ENCODE measurements around the gene ABCB8. TPM values are rescaled to one million over a fixed set of nuclear protein-coding genes. Genes with fewer than 3 reads are reported as not detected.

ABCB8 gene
- total and polyA plus RNA-seq, 9 of the 15 experiments (the other 6 are each of a cell fraction or from before 2014, with no cell fraction given), result 7.6 to 106 (median 36.3) TPM

DNA sequence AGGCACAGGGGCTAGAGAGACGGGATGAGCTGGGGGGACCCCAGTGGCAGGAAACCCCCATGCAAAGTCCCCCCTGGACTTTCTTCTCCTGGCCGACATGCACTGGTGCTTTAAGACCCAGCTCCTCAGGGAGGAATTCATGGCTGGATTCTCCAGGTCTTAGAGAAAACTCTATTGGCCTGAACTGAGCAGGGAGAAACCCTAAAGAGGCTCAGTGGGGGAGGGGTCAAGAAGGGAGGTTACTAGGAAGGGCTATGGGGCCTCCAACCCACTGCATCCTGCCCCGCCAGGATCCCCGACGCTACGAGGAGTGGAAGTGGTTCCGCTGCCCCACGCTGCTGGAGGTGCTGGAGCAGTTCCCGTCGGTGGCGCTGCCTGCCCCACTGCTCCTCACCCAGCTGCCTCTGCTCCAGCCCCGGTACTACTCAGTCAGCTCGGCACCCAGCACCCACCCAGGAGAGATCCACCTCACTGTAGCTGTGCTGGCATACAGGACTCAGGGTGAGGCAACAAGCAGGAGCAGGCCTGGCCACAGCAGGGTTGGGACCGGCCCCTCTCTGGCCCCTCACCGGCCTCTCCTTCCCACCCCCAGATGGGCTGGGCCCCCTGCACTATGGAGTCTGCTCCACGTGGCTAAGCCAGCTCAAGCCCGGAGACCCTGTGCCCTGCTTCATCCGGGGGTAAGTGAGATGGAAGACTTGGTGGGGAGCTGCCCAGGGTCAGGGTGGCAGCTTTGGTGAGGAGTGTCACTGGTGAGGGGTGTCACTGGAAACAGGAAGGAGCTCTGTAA, 17.7 kb upstream of the ABCB8 start (continued):
- TF ChIP-seq CHD4 (IDR thresholded peaks at IDR 0.05; ENCODE audit: insufficient read depth, insufficient replicate concordance, low read depth, low read length, poor library complexity, severe bottlenecking) (no peak), SMAD1 (IDR thresholded peaks at IDR 0.05; ENCODE audit: low read depth, low read length, partially characterized antibody) (no peak), EHMT2 (IDR thresholded peaks at IDR 0.05) (no peak), NR3C1 (CRISPR knock-in tag; IDR thresholded peaks at IDR 0.05) (no peak), ZNF449 (CRISPR knock-in tag; IDR thresholded peaks at IDR 0.05) (0 out of 2 replicates have a peak, but pooled peaks have one; percentile 23), NCOA6 (IDR thresholded peaks at IDR 0.05) (no peak), ZNF584 (CRISPR knock-in tag; IDR thresholded peaks at IDR 0.05; ENCODE audit: low read depth) (no peak), NRF1 (conservative IDR thresholded peaks at IDR 0.05 in 1 of 2, IDR thresholded peaks at IDR 0.05 in 1 of 2) (no peak; a peak in 1 of 4 replicates), POU5F1 (IDR thresholded peaks at IDR 0.05; ENCODE audit: borderline replicate concordance, low read depth, low read length, partially characterized antibody) (no peak), IFI16 (CRISPR knock-in tag; IDR thresholded peaks at IDR 0.05) (no peak), DIDO1 (tag; IDR thresholded peaks at IDR 0.05; ENCODE audit: low read depth) (no peak), ZNF263 (CRISPR knock-in tag; IDR thresholded peaks at IDR 0.05; ENCODE audit: borderline replicate concordance) (no peak), L3MBTL2 (IDR thresholded peaks at IDR 0.05) (peak; percentile 62; the same call in 1 of the 2 replicates), HNRNPLL (IDR thresholded peaks at IDR 0.05; ENCODE audit: low read depth, low read length, poor library complexity, severe bottlenecking) (peak; percentile 57)
- TF ChIP-seq, protein P1, sequence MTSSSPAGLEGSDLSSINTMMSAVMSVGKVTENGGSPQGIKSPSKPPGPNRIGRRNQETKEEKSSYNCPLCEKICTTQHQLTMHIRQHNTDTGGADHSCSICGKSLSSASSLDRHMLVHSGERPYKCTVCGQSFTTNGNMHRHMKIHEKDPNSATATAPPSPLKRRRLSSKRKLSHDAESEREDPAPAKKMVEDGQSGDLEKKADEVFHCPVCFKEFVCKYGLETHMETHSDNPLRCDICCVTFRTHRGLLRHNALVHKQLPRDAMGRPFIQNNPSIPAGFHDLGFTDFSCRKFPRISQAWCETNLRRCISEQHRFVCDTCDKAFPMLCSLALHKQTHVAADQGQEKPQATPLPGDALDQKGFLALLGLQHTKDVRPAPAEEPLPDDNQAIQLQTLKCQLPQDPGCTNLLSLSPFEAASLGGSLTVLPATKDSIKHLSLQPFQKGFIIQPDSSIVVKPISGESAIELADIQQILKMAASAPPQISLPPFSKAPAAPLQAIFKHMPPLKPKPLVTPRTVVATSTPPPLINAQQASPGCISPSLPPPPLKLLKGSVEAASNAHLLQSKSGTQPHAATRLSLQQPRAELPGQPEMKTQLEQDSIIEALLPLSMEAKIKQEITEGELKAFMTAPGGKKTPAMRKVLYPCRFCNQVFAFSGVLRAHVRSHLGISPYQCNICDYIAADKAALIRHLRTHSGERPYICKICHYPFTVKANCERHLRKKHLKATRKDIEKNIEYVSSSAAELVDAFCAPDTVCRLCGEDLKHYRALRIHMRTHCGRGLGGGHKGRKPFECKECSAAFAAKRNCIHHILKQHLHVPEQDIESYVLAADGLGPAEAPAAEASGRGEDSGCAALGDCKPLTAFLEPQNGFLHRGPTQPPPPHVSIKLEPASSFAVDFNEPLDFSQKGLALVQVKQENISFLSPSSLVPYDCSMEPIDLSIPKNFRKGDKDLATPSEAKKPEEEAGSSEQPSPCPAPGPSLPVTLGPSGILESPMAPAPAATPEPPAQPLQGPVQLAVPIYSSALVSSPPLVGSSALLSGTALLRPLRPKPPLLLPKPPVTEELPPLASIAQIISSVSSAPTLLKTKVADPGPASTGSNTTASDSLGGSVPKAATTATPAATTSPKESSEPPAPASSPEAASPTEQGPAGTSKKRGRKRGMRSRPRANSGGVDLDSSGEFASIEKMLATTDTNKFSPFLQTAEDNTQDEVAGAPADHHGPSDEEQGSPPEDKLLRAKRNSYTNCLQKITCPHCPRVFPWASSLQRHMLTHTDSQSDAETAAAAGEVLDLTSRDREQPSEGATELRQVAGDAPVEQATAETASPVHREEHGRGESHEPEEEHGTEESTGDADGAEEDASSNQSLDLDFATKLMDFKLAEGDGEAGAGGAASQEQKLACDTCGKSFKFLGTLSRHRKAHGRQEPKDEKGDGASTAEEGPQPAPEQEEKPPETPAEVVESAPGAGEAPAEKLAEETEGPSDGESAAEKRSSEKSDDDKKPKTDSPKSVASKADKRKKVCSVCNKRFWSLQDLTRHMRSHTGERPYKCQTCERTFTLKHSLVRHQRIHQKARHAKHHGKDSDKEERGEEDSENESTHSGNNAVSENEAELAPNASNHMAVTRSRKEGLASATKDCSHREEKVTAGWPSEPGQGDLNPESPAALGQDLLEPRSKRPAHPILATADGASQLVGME (CRISPR knock-in tag; IDR thresholded peaks at IDR 0.05), result no peak
- TF ChIP-seq, protein P2, sequence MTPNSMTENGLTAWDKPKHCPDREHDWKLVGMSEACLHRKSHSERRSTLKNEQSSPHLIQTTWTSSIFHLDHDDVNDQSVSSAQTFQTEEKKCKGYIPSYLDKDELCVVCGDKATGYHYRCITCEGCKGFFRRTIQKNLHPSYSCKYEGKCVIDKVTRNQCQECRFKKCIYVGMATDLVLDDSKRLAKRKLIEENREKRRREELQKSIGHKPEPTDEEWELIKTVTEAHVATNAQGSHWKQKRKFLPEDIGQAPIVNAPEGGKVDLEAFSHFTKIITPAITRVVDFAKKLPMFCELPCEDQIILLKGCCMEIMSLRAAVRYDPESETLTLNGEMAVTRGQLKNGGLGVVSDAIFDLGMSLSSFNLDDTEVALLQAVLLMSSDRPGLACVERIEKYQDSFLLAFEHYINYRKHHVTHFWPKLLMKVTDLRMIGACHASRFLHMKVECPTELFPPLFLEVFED (CRISPR knock-in tag; conservative IDR thresholded peaks at IDR 0.05), result no peak
- TF ChIP-seq, protein P3, sequence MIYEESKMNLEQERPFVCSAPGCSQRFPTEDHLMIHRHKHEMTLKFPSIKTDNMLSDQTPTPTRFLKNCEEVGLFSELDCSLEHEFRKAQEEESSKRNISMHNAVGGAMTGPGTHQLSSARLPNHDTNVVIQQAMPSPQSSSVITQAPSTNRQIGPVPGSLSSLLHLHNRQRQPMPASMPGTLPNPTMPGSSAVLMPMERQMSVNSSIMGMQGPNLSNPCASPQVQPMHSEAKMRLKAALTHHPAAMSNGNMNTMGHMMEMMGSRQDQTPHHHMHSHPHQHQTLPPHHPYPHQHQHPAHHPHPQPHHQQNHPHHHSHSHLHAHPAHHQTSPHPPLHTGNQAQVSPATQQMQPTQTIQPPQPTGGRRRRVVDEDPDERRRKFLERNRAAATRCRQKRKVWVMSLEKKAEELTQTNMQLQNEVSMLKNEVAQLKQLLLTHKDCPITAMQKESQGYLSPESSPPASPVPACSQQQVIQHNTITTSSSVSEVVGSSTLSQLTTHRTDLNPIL (CRISPR knock-in tag; IDR thresholded peaks at IDR 0.05), result no peak; the same call in 1 of the 2 replicates

Data from K562 (cell line).